NCI-H2081 treated with DMSO at 0.1 percent for 48 hours (cell line): Measurements from ENCODE around the gene PHRF1.
"Not testable (repeated sequence)": the region's sequence is repeated elsewhere in the genome, so short reads cannot be mapped to it uniquely, and the experiment has no call there.

Experiments
- DNase-seq: peaks from one replicate; lab custom pipeline; 2025; lab: John Stamatoyannopoulos, UW

The PHRF1 gene

GRCh38 chr11:635945-636510 is 59.8 kb downstream of the PHRF1 start:
- DNase-seq: no peak

GRCh38 chr11:636511-637332 is 60.5 kb downstream of the PHRF1 start, which contains the start of gene DRD4:
Gene DRD4, plus strand, starts transcription at chr11:637269. Its CDS starts 36 bp downstream, at chr11:637305.
- no peak for DNase-seq

- no peak for DNase-seq
These were observed 61.0 kb downstream of the PHRF1 start for GRCh38 chr11:637333-637592.

GRCh38 chr11:637593-638521 is 61.6 kb downstream of the PHRF1 start:
- no peak for DNase-seq

GRCh38 chr11:638631-639331 is 62.5 kb downstream of the PHRF1 start:
- DNase-seq: no peak

GRCh38 chr11:639332-639955 is 63.2 kb downstream of the PHRF1 start:
- no peak for DNase-seq

GRCh38 chr11:640021-640706 is 63.9 kb downstream of the PHRF1 start:
- DNase-seq: no peak

GRCh38 chr11:641806-642370 is 65.6 kb downstream of the PHRF1 start:
- no peak for DNase-seq

- no peak for DNase-seq
These were observed 67.1 kb downstream of the PHRF1 start for GRCh38 chr11:643366-643765.

GRCh38 chr11:643849-644738 is 67.8 kb downstream of the PHRF1 start:
- no peak for DNase-seq

GRCh38 chr11:645536-645935 is 69.3 kb downstream of the PHRF1 start:
- no peak for DNase-seq

GRCh38 chr11:646214-646613 is 69.9 kb downstream of the PHRF1 start:
- no peak for DNase-seq

- not testable (repeated sequence) for DNase-seq
These were observed 71.4 kb downstream of the PHRF1 start for GRCh38 chr11:647672-648158.

- DNase-seq: no peak
These were observed 74.2 kb downstream of the PHRF1 start for GRCh38 chr11:650482-650881.

GRCh38 chr11:653136-653535 is 76.9 kb downstream of the PHRF1 start:
- DNase-seq: not testable (repeated sequence)

- DNase-seq: no peak
These were observed 77.6 kb downstream of the PHRF1 start for GRCh38 chr11:653837-654236.

GRCh38 chr11:654444-654843 is 78.2 kb downstream of the PHRF1 start:
- not testable (repeated sequence) for DNase-seq

- DNase-seq: no peak
These were observed 78.9 kb downstream of the PHRF1 start for GRCh38 chr11:655036-655726.

GRCh38 chr11:656426-656825 is 80.2 kb downstream of the PHRF1 start:
- no peak for DNase-seq
